Measurements from ENCODE around the gene NFS1.
"Not testable (repeated sequence)": the region's sequence is repeated elsewhere in the genome, so short reads cannot be mapped to it uniquely, and the experiment has no call there.

The NFS1 gene

GRCh38 chr20:35706591-35707529, 7.7 kb upstream of the NFS1 start:
- DNase-seq = not testable (repeated sequence)

DNA sequence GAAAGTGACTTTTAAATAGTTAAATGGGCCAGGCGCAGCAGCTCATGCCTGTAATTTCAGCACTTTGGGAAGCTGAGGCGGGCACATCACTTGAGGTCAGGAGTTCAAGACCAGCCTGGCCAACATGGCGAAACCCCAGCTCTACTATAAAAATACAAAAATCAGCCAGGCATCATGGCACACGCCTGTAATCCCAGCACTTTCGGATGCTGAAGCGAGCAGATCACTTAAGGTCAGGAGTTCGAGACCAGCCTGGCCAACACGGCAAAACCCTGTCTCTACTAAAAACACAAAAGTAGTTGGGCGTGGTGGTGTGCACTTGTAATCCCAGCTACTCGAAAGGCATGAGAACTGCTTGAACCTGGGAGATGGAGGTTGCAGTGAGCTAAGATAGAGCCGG, 6.7 kb upstream of the NFS1 start:
- DNase-seq = not testable (repeated sequence)

DNA sequence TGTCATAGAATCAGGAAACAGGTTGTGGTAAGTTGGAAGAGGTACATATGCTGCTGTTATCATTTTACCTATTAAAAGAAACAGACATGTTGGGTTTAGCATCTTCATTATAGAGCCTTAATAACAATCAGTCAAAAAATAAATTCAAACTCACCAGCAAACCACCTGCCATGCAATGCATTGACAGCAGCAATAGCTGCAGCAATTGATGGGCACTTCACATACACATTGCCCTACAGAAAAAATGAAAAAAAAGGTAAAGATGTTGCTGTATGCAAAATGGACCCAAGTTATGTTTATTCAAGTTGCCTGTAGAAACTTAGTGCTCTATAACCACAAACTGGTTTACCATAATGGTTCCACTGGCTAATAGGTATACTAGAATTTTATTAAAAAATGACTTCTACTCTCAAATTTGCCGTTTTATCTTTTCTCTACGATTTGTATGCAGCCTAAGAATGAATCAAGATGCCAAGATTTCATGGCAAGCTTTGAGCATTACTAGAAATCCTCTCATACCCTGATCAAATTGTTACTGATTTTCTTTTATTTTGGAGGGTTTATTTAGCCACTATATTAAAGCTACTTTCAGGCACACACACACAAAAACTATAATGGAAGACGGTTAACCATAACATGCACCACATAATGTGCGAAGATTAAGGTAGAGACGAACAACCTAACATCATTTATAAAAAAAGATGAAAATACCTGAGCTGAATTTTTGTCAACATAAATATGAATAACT, 5.5 kb upstream of the NFS1 start:
- no peak for DNase-seq

GRCh38 chr20:35702824-35703695, 3.9 kb upstream of the NFS1 start:
- no peak for DNase-seq

DNA sequence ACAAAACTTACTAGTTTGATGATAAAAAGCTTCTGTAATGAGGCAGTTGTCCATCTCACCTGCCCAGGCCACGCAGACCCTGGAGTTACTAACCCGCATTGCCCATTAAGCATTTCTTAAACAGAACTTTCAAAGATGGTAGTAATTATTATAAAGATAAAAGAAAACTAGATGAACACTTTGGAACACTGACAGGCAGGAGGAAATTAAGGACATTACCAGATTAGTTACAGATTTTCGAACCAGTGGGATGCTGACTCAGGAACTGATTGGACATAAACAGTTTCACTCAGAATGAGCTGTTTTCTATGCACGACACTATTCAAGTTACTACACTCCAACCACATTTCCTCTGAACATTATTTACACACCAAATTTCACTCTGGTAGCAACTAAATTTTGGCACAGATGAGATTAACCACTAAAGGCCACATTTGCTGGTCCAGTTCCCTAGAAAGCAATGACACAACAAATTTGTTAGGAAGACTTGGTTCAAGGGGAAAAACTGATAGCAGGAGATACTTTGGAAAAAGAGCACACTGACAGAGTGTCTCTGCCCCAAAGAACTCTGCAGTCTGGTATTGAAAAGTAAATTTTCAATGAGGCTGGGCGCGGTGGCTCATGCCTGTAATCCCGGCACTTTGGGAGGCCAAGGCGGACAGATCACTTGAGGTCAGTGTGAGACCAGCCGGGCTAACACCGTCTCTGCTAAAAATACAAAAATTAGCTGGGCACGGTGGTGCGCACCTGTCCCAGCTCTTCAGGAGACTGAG, 3.1 kb upstream of the NFS1 start:
- no peak for DNase-seq

GRCh38 chr20:35700625-35701148, 1.5 kb upstream of the NFS1 start:
- DNase-seq = no peak

DNA sequence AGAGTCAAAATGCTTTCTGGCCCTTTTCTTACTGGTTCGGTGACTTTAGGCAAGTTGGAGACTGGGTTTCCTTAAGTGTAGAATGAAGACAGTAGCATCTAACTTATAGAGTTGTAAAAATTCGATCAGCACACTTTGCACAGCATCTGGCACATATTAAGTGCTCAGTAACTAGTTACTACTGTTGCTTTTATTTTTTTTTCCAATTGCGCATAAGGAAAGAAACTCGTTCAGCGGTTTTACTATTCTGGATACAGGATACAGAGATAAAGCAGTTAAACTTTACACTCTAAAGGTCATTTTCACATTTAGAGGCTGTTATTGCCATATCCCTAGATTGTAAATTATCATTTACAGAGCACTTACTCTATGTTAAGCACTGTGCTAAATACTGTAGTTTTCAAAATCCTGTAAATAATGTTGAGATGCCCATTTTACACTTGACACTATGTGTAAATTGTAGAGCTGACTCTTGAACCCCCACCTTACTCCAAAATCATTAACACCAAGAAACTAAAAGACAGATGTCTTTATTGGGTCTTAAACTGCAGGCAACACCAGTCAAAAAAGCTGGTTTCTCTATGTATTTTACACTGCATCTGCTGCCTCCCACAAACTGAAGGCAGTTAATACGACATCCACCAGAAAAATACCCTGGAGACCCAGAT, 939 bp upstream of the NFS1 start:
- DNase-seq = no peak

DNA sequence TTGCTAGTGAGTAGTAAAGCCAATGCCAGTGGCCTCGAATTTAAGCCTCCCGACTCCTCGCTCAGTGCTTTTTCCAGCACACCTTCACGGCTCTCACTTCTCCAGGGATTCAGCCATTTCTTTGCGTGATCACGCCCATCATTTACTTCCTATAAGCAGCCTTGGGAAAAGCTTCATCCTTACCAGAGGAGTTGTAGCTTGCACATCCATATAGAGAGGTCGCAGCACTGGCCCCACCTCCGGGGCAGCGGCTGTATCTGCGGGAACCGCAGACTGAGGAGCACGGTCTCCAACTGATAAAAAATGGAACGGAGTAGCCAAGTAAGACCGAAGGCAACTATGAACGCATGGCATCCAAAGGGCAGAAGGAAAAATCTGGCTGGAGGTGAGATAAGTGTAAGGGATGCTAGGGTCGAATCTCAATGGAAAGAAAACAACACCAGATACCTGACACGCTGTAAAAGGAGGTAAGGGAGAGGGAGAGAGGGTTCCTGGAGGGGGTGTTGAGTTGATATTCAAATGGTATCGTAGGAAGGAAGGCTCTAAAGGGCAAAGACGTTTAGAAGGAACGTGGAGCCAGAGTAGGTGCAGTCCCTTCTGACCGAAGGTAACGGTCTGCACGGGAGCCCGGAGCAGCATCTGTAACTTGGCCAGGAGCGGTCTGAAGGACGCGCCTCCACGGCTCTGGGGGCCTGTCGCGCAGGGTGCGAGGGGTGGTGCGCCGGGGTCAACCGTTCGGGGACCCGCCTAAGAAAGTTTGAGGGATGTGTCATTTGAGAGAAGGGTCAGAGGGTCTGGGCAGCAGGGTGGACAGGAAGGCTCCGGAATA, 640 bp downstream of the NFS1 start:
- DNase-seq = peak in 1 of 4 experiments; percentile 28

DNA sequence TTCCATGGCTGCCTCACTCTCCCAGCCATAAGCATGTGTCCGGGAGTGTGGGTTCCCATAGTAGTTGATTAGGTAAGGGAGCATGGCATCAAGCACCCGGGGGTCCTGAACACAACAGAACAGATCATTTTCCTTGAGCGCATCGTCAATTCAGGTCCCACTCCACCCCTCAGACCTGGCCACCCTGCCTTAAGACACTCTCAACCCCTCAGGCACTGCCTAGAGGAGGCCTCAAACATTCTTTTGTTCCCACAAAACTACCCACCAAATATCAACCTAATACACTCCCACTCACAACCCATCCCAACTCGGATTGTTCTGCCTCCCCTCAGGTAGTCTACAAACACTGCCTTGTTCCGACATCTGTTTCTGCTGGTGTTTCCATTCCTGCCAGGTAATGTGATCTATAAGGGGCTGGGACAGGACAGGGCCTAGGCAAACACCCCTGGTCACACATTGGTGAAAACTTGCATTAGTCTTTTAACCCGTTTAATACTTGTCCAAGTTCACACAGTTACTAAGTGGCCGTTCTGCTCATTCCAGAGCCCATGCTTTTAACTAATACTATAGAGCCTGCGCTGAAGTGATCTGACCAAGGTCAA, 1.4 kb downstream of the NFS1 start:
- DNase-seq = no peak

DNA sequence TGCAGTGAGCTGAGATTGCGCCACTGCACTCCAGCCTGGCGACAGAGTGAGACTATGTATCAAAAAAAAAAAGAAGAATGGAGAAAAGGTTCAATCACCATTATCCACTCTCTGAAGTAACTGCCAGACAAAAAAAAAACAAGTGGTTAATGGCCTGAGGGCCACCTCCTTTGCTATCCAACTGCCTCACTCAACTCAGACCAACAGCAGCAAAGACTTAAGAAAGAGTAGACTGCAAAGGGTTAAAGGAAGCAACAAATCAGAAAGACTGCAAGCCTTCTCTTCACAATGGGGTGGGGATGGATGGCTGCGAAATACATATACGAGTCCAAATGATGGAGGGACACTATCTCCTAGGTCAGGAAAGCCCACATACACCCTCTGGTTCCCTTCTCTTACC, 3.2 kb downstream of the NFS1 start:
- DNase-seq = no peak

DNA sequence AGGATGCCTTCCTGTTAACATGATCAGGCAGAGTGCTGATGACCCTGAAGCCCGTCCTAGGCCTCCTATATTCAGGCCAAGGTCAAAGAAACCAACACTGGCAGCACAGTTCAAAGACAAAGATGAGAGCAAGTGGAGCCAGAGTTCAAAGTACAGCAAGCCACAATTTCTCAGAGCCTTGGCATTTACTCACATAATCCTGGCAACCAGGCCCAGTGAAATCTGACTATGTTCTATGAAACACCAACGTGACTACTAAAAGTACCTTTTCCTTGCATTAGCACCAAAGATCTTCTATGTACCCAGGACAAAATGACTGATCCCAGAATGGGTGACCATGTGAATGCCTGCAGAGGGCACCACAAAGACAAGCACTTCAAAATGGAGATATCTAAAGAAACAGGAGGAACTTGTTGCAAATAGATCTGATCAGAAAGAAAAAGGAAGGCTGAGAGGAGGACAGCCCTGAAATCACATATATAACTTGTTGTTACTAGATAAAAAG, 3.9 kb downstream of the NFS1 start:
- DNase-seq = no peak

DNA sequence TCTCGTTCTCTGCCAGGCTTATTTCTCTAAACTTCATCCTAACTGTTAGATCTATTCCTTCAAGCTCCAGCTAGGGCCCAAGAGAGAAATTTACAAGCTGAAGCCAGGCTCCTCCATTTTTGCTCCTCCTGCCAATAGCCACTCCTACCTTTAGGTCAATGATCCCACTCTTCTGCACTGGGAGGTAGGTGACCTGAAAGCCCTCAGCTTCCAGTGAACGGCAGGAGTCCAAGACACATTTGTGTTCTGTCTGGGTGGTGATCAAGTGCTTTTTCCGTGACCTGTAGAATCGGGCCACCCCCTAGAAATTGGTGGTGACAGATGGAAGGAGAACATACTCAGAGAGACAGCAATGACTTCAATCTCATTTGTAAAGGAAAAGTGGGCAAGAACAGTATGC, 8.9 kb downstream of the NFS1 start:
- no peak for DNase-seq

GRCh38 chr20:35686872-35687271, 12.3 kb downstream of the NFS1 start:
- not testable (repeated sequence) for DNase-seq

GRCh38 chr20:35685368-35685767, 13.8 kb downstream of the NFS1 start:
- not testable (repeated sequence) for DNase-seq

DNA sequence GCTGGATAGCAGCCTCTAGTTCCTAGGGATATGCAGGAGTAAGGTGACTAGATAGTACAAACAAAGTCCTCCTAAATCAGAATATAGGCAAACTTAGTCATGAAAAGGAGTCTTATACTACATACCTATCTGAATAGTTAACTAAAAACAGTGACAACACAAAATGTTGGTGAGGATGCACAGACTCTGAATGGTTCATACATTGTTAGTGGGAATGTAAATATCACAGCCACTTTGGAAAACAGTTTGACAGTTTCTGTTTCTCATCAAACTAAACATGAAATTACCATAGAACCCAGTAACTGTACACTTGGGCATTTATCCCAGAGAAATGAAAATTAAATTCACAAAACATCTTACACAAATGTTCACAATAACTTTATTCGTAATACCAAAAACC, 17.2 kb downstream of the NFS1 start:
- no peak for DNase-seq

GRCh38 chr20:35680452-35681183, 18.5 kb downstream of the NFS1 start:
- DNase-seq = no peak

DNA sequence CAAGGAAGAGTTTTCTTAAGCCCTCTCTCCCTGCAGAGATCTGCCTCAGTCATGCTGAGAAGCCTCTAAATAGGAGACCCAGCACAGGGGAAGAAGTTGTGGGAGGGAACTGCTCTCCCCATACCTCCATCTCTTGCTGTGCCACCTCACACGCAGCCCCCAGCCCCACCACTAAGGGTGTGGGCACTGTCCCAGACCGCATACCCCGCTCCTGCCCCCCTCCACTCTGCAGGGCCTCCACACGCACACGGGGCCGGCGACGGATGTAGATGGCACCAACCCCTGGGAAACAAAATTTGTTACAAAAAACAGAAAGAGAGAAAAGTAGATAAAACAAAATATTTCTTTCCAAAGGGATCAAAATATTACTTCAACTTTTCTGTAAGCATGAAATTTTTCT, 24.2 kb downstream of the NFS1 start:
- DNase-seq = no peak

- no peak for DNase-seq
Measured at GRCh38 chr20:35673884-35674283, 25.3 kb downstream of the NFS1 start.

DNA sequence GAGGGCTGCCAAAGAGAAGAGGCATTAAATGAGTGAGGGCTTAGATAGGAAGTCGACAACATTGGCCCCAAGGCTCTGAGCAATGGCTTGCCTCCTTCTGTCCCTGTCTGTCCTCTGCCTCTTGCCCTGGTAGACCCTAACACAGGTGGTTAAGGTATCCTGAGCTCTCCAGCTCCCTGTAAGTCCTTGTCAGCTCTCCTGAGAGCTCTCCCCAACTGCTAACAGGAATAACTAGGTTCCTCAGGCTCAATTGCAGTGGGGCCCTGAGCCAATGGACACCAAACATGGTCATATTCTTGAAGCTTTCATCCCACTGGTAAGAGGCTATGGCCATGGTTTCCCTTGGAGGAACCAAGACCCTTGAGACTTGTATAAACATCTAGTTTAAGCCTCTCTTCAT, 29.5 kb downstream of the NFS1 start:
- no peak for DNase-seq
